ENCODE results near the gene HOXB13. TPM values are rescaled to one million over a fixed set of nuclear protein-coding genes. Genes with fewer than 3 reads are reported as not detected.

HOXB13 gene
- total RNA-seq, 2 donors from 2014 or later = not detected

DNA sequence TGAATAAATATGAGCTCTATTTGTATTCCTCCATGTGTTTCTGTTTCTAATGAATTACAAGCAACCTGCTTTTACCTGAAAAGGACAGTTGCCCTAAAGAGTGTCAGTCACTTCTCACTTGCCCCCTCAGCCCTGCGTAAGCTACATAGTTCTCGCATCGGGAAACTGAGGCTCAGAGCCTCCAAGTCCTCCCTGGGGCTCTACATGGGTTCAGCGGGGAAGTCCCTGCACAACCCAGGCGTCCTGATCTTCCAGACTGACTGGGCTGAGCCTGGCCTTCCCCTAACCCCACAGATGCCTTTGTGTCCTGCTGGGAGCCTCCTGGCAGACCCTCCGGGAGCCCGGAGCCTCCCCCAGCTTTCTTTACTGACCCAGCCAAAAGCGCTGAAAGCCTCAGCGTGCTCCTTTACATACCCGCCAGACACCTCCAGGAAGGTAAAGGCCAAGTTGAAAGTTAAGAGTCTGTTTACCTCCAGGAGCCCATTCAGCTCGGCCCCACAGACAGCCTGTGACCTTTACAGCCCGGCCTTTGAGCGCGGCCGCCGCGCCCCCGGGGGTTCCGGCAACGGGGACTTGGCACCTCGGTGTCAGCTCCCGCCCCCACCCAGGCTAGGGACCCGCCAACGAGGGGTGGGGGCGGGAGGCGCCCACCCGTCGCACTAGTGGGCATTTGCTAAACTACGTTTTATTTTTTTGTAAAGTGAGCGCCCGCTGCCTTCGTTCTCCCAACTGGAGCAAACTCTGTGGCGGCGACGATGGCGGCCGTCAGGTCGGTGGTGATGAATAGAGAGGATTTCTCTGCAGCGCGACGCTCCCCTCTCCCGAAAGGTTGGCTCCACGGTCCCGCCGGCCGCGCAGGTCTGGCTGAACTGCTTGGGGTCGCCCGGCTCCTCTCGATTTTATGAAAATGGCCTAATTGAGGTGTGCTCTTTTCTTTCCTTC, 4.4 kb upstream of the HOXB13 start:
- no peak for TF ChIP-seq CTCF (conservative IDR thresholded peaks at IDR 0.05)
- Mint-ChIP-seq H3K9me3 (no peaks in the 10 kb centered on the region), H3K4me1 (peaks cover 11% of the 10 kb centered on the region), H3K36me3 (ENCODE audit: low read depth) (no peaks in the 10 kb centered on the region), H3K4me3 (no peak overlapping the region), H3K27ac (no peak overlapping the region), H3K27me3 (ENCODE audit: insufficient read depth) (peaks cover 100% of the 10 kb centered on the region)
- no peaks in the 10 kb centered on the region for H3K4me1 ChIP-seq (ENCODE audit: control insufficient read depth, insufficient read depth, low read length)
- H3K27ac ChIP-seq (ENCODE audit: low read depth, low read length) = no peak overlapping the region
- no peaks in the 10 kb centered on the region for H3K36me3 ChIP-seq (ENCODE audit: control insufficient read depth, insufficient read depth, low read length)
- H3K9me3 ChIP-seq (ENCODE audit: control insufficient read depth, low read length) = no peaks in the 10 kb centered on the region
- DNase-seq = peak; percentile 90
- no peak overlapping the region for H3K4me3 ChIP-seq (ENCODE audit: low read length)
- WGBS, 2 experiments (ENCODE audit: insufficient coverage in 1 of 2, insufficient read length in 1 of 2) = 0 to 2% methylated on average over 13 to 50 of the region's 50 CpGs
- peaks cover 100% of the 10 kb centered on the region for H3K27me3 ChIP-seq (ENCODE audit: control insufficient read depth, insufficient read depth, low read length, poor library complexity, severe bottlenecking)
- H3K9ac ChIP-seq (ENCODE audit: extremely low read depth, low read length, poor library complexity, severe bottlenecking) = no peak overlapping the region

DNA sequence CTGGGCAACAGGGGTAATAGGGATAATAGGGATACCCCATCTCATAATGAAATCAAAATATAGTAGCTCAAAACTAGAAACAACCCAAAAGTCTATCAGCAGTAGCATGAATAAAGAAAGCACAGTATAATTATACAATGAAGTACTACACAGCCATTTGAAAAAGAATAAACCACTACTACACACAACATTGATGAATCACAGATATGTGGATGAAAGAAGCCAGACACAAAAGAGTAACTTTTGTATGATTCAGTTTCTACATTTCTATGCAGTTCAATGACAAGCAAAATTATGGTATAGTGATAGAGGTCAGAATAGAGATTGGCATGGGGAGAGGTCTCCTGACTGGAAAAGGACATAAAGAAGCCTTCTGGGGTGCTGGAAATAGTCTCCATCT, 2.8 kb upstream of the HOXB13 start:
- H3K9ac ChIP-seq (ENCODE audit: extremely low read depth, low read length, poor library complexity, severe bottlenecking) = no peak overlapping the region
- no peak overlapping the region for H3K4me3 ChIP-seq (ENCODE audit: low read length)
- H3K27ac Mint-ChIP-seq = no peak overlapping the region
- TF ChIP-seq CTCF (conservative IDR thresholded peaks at IDR 0.05) = no peak
- no peak overlapping the region for H3K4me3 Mint-ChIP-seq
- H3K4me1 ChIP-seq (ENCODE audit: control insufficient read depth, insufficient read depth, low read length) = no peaks in the 10 kb centered on the region
- no peak for DNase-seq
- no peaks in the 10 kb centered on the region for H3K36me3 ChIP-seq (ENCODE audit: control insufficient read depth, insufficient read depth, low read length)
- H3K27me3 Mint-ChIP-seq (ENCODE audit: insufficient read depth) = peaks cover 100% of the 10 kb centered on the region
- H3K27ac ChIP-seq (ENCODE audit: low read depth, low read length) = no peak overlapping the region
- H3K9me3 ChIP-seq (ENCODE audit: control insufficient read depth, low read length) = no peaks in the 10 kb centered on the region
- H3K4me1 Mint-ChIP-seq = peaks cover 11% of the 10 kb centered on the region
- no peaks in the 10 kb centered on the region for H3K9me3 Mint-ChIP-seq
- H3K27me3 ChIP-seq (ENCODE audit: control insufficient read depth, insufficient read depth, low read length, poor library complexity, severe bottlenecking) = peaks cover 100% of the 10 kb centered on the region
- H3K36me3 Mint-ChIP-seq (ENCODE audit: low read depth) = no peaks in the 10 kb centered on the region

GRCh38 chr17:48730240-48730550, 1.6 kb upstream of the HOXB13 start:
- H3K9me3 ChIP-seq (ENCODE audit: control insufficient read depth, low read length) = no peaks in the 10 kb centered on the region
- H3K9me3 Mint-ChIP-seq = no peaks in the 10 kb centered on the region
- no peaks in the 10 kb centered on the region for H3K36me3 Mint-ChIP-seq (ENCODE audit: low read depth)
- peak; percentile 32 for DNase-seq
- no peak overlapping the region for H3K4me3 ChIP-seq (ENCODE audit: low read length)
- peaks cover 100% of the 10 kb centered on the region for H3K27me3 Mint-ChIP-seq (ENCODE audit: insufficient read depth)
- H3K4me3 Mint-ChIP-seq = no peak overlapping the region
- no peak overlapping the region for H3K9ac ChIP-seq (ENCODE audit: extremely low read depth, low read length, poor library complexity, severe bottlenecking)
- WGBS, 2 experiments (ENCODE audit: insufficient coverage in 1 of 2, insufficient read length in 1 of 2) = 58 to 69% methylated on average over 3 of the region's 3 CpGs
- no peak overlapping the region for H3K27ac Mint-ChIP-seq
- TF ChIP-seq CTCF (conservative IDR thresholded peaks at IDR 0.05) = no peak
- H3K36me3 ChIP-seq (ENCODE audit: control insufficient read depth, insufficient read depth, low read length) = no peaks in the 10 kb centered on the region
- peaks cover 11% of the 10 kb centered on the region for H3K4me1 Mint-ChIP-seq
- H3K4me1 ChIP-seq (ENCODE audit: control insufficient read depth, insufficient read depth, low read length) = no peaks in the 10 kb centered on the region
- no peak overlapping the region for H3K27ac ChIP-seq (ENCODE audit: low read depth, low read length)
- peaks cover 100% of the 10 kb centered on the region for H3K27me3 ChIP-seq (ENCODE audit: control insufficient read depth, insufficient read depth, low read length, poor library complexity, severe bottlenecking)

Data from endodermal cell (in vitro differentiated cells).